ENCODE results near the gene CFTR. TPM values are rescaled to one million over a fixed set of nuclear protein-coding genes. Genes with fewer than 3 reads are reported as not detected.

CFTR gene
- polyA plus RNA-seq, 2 of the 4 experiments (the other 2 are of a cell fraction) = 0.13 to 0.31 TPM

GRCh38 chr7:117588352-117588794 lies 108.5 kb downstream of the CFTR start (continued):
- TF ChIP-seq CTCF (IDR thresholded peaks at IDR 0.05) (no peak), E2F6 (IDR thresholded peaks at IDR 0.05; ENCODE audit: borderline replicate concordance, low read depth) (no peak), GATA3 (IDR thresholded peaks at IDR 0.05; ENCODE audit: borderline replicate concordance) (peak; percentile 99), NR3C1 (IDR thresholded peaks at IDR 0.05) (no peak), MAFK (IDR thresholded peaks at IDR 0.05; ENCODE audit: partially characterized antibody) (no peak), EP300 (IDR thresholded peaks at IDR 0.05) (peak; percentile 85 to 90)

- Histone ChIP-seq H3K4me1 (peaks cover 27% of the 10 kb centered on the region), H3K4me2 (no peak overlapping the region), H3K4me3 (no peak overlapping the region), H3K27ac (no peak overlapping the region), H3K9me3 (0 out of 3 replicates have a peak, but pooled peaks cover 3% of the 10 kb centered on the region)
- DNase-seq (ENCODE audit: low read depth in 1 of 2, low spot score in 1 of 2) (no peak), FAIRE-seq (no peak), ATAC-seq (no peak)
- WGBS (ENCODE audit: missing lambda C conversion rate) = 66% methylated on average over 1 of the region's 1 CpG
- TF ChIP-seq FOSL2 (IDR thresholded peaks at IDR 0.05) (no peak), FOSL2 (CRISPR knock-in tag; IDR thresholded peaks at IDR 0.05) (no peak), ESRRA (IDR thresholded peaks at IDR 0.05; ENCODE audit: borderline replicate concordance, low read length) (no peak), POLR2A (IDR thresholded peaks at IDR 0.05; ENCODE audit: low read length) (no peak), HEYL (CRISPR knock-in tag; IDR thresholded peaks at IDR 0.05) (no peak), ZSCAN20 (CRISPR knock-in tag; IDR thresholded peaks at IDR 0.05) (no peak)
- ChIA-PET POLR2A (no interaction called here), CTCF (no interaction called here)
Observed at GRCh38 chr7:117590191-117590590, 110.4 kb downstream of the CFTR start.

- ATAC-seq (no peak), FAIRE-seq (no peak), DNase-seq (ENCODE audit: low read depth in 1 of 2, low spot score in 1 of 2) (no peak)
- ChIA-PET CTCF (no interaction called here), POLR2A (no interaction called here)
- H3K4me1 ChIP-seq = peaks cover 25% of the 10 kb centered on the region
- H3K27ac ChIP-seq = peak overlapping the region in 1 of 2 experiments; percentile 3; a peak in 1 of 6 replicates
- H3K4me3 ChIP-seq = no peak overlapping the region
- 87% methylated on average over 11 of the region's 11 CpGs for WGBS (ENCODE audit: missing lambda C conversion rate)
- no peak overlapping the region for H3K4me2 ChIP-seq
- H3K9me3 ChIP-seq = no peaks in the 10 kb centered on the region
- TF ChIP-seq E2F6 (IDR thresholded peaks at IDR 0.05; ENCODE audit: borderline replicate concordance, low read depth) (no peak), EP300 (IDR thresholded peaks at IDR 0.05) (no peak), ELK1 (IDR thresholded peaks at IDR 0.05; ENCODE audit: low read depth, low read length) (no peak), ZC3H11A (IDR thresholded peaks at IDR 0.05) (no peak), ZSCAN20 (CRISPR knock-in tag; IDR thresholded peaks at IDR 0.05) (no peak), NR3C1 (IDR thresholded peaks at IDR 0.05) (no peak), ZNF302 (CRISPR knock-in tag; IDR thresholded peaks at IDR 0.05) (no peak), FOSL2 (IDR thresholded peaks at IDR 0.05) (no peak), FOSL2 (CRISPR knock-in tag; IDR thresholded peaks at IDR 0.05) (no peak), TFCP2L1 (CRISPR knock-in tag; IDR thresholded peaks at IDR 0.05) (no peak), RCOR1 (IDR thresholded peaks at IDR 0.05; ENCODE audit: low read depth, low read length) (no peak), RAD21 (conservative IDR thresholded peaks at IDR 0.05 in 1 of 2, IDR thresholded peaks at IDR 0.05 in 1 of 2) (no peak), GATA3 (IDR thresholded peaks at IDR 0.05; ENCODE audit: borderline replicate concordance) (no peak), RFX5 (IDR thresholded peaks at IDR 0.05) (no peak), CBX8 (IDR thresholded peaks at IDR 0.05) (no peak)
Observed at GRCh38 chr7:117592011-117592635, 112.3 kb downstream of the CFTR start.
